Mesendoderm (in vitro differentiated cells): Measurements from ENCODE around the gene SWAP70.

Source experiments
- DNase-seq: peaks from one replicate; pipeline ENCODE4 v3.0.0; 2013
- H2AK5ac ChIP-seq: 2 replicates; pipeline ENCODE4 v1.6.1; 2013; ENCODE audit warnings: low read length, inconsistent platforms
- H2BK120ac ChIP-seq: 2 replicates; pipeline ENCODE4 v1.6.1; 2013; ENCODE audit warnings: low read depth, mild to moderate bottlenecking, low read length, moderate library complexity, mixed read lengths
- H2BK15ac ChIP-seq: replicated peaks from 2 replicates; pipeline ENCODE4 v1.6.1; 2013; ENCODE audit warnings: low read depth, mild to moderate bottlenecking, moderate library complexity
- H2BK5ac ChIP-seq: 2 replicates; pipeline ENCODE4 v1.6.1; 2013; ENCODE audit warnings: low read length, inconsistent platforms
- H3K18ac ChIP-seq: 2 replicates; pipeline ENCODE4 v1.6.1; 2013; ENCODE audit warnings: mild to moderate bottlenecking, low read length, mixed read lengths
- H3K23ac ChIP-seq: one replicate; pipeline ENCODE4 v1.6.1; 2013; ENCODE audit warnings: low read length
- H3K27ac ChIP-seq: 2 replicates; pipeline ENCODE4 v1.5.1; 2013; ENCODE audit warnings: low read depth, mild to moderate bottlenecking, inconsistent platforms, low read length, moderate library complexity
- H3K27me3 ChIP-seq: 2 replicates; pipeline ENCODE4 v1.6.1; 2013; ENCODE audit warnings: low read length, control low read depth, mild to moderate bottlenecking, inconsistent platforms; ENCODE audit not compliant: insufficient read depth, poor library complexity
- H3K36me3 ChIP-seq: 2 replicates; pipeline ENCODE4 v1.6.1; 2013; ENCODE audit warnings: low read length, inconsistent platforms; ENCODE audit not compliant: control insufficient read depth, insufficient read depth
- H3K4ac ChIP-seq: one replicate; pipeline ENCODE4 v1.6.1; 2013; ENCODE audit warnings: low read depth, mild to moderate bottlenecking, low read length, moderate library complexity
- H3K4me1 ChIP-seq: 2 replicates; pipeline ENCODE4 v1.6.1; 2013; ENCODE audit warnings: low read depth, low read length, inconsistent platforms; ENCODE audit not compliant: control insufficient read depth
- H3K4me2 ChIP-seq: 2 replicates; pipeline ENCODE4 v1.6.1; 2013; ENCODE audit warnings: low read length
- H3K4me3 ChIP-seq: 2 replicates; pipeline ENCODE4 v1.5.1; 2013; ENCODE audit warnings: mild to moderate bottlenecking, low read length
- H3K56ac ChIP-seq: one replicate; pipeline ENCODE4 v1.6.1; 2013; ENCODE audit warnings: low read length
- H3K79me1 ChIP-seq: 2 replicates; pipeline ENCODE4 v1.6.1; 2013; ENCODE audit warnings: low read length, inconsistent platforms
- H3K79me2 ChIP-seq: 2 replicates; pipeline ENCODE4 v1.6.1; 2013; ENCODE audit warnings: mild to moderate bottlenecking, low read length; ENCODE audit not compliant: control insufficient read depth, insufficient read depth
- H3K9ac ChIP-seq: 2 replicates; pipeline ENCODE4 v1.6.1; 2013; ENCODE audit warnings: low read length, inconsistent platforms
- H4K5ac ChIP-seq: one replicate; pipeline ENCODE4 v1.6.1; 2013; ENCODE audit warnings: low read length
- H4K8ac ChIP-seq: one replicate; pipeline ENCODE4 v1.6.1; 2013; ENCODE audit warnings: low read depth, mild to moderate bottlenecking, control low read depth, low read length, moderate library complexity
- WGBS: extraction: QIAGEN DNeasy Blood & Tissue Kit; methylation state at CpG from one replicate; pipeline ENCODE4 v1.1.7; 2013; ENCODE audit warnings: low lambda C conversion rate, missing lambda C conversion rate; ENCODE audit not compliant: insufficient coverage; ENCODE audit errors: extremely low coverage; 5-methylcytosine and 5-hydroxymethylcytosine counted together

SWAP70 gene

DNA sequence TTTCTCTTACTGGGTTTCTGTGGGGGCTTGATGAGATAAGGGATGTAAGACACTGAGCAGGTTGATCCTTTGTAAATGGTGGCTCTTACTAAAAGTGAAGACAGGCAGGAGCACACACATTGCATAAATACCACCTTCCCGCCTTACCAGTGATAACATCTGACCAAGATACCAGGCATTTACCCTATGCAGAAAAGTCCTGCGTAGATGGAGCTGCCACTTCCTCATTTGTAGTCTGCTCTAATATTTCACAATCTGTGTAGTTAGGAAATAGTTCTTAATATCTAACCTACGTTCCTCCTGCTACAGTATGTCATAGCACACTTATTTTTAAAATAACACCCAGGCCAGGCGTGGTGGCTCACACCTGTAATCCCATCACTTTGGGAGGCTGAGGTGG is 23.9 kb upstream of the SWAP70 start:
- DNase-seq = no peak
- Histone ChIP-seq H2BK5ac (no peak overlapping the region), H2AK5ac (no peak overlapping the region), H3K56ac (no peak overlapping the region), H2BK15ac (no peak overlapping the region), H3K79me1 (no peaks in the 10 kb centered on the region), H3K79me2 (no peaks in the 10 kb centered on the region), H3K4ac (no peak overlapping the region), H3K27me3 (no peaks in the 10 kb centered on the region), H3K36me3 (no peaks in the 10 kb centered on the region), H3K4me3 (no peak overlapping the region), H3K23ac (no peak overlapping the region), H2BK120ac (no peak overlapping the region), H3K4me1 (no peaks in the 10 kb centered on the region), H4K5ac (no peak overlapping the region), H3K27ac (no peak overlapping the region), H3K18ac (no peak overlapping the region), H3K9ac (no peak overlapping the region), H3K4me2 (no peak overlapping the region), H4K8ac (no peak overlapping the region)
- no CpG with 5 or more reads among the region's 4 CpGs for WGBS

DNA sequence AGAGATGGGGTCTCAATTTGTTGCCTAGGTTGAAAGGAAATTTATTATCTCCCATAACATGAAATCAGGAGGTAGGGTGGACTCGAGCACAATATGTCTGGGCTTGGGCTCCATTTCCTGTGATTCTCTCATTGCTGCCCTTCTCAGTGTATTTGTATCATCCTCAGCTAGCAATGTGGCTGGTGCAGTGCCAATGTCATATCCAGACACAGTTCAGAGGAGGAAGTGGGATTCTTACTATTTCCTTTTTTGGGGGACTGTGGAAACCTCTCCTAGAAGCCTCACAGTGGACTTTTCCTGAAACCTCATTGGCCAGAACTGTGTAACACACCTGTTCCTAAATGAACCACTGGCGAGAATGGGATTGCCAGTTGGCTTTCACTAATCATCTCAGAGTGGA is 21.0 kb upstream of the SWAP70 start:
- H3K9ac ChIP-seq = no peak overlapping the region
- no peak for DNase-seq
- H3K23ac ChIP-seq = no peak overlapping the region
- no peaks in the 10 kb centered on the region for H3K79me2 ChIP-seq
- H3K36me3 ChIP-seq = no peaks in the 10 kb centered on the region
- H3K27me3 ChIP-seq = no peaks in the 10 kb centered on the region
- H2BK15ac ChIP-seq = no peak overlapping the region
- no peak overlapping the region for H2BK120ac ChIP-seq
- H2BK5ac ChIP-seq = no peak overlapping the region
- H3K27ac ChIP-seq = no peak overlapping the region
- no peak overlapping the region for H3K18ac ChIP-seq
- H4K8ac ChIP-seq = no peak overlapping the region
- WGBS = no CpG with 5 or more reads among the region's 2 CpGs
- no peak overlapping the region for H2AK5ac ChIP-seq
- no peaks in the 10 kb centered on the region for H3K79me1 ChIP-seq
- H3K56ac ChIP-seq = no peak overlapping the region
- H3K4me3 ChIP-seq = no peak overlapping the region
- no peak overlapping the region for H3K4me2 ChIP-seq
- H3K4me1 ChIP-seq = no peaks in the 10 kb centered on the region
- no peak overlapping the region for H3K4ac ChIP-seq
- H4K5ac ChIP-seq = no peak overlapping the region

DNA sequence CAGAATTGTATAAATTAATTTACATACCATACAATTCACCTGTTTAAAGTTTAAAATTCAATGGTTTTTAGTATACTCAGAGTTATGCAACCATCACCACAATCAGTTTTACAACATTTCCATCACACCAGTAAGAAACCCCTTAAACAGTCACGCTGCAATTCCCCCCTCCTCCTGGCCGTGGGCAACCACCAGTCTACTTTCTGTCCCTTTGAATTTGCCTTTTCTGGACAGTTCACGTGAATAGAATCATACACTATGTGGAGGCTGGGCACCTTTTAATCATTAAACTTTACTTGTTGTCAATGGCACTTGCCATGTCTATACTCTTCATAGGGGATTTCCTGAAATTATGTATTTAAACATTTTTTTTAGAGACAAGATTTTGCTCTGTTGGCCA is 20.1 kb upstream of the SWAP70 start:
- no CpG with 5 or more reads among the region's 3 CpGs for WGBS
- no peak overlapping the region for H3K4me3 ChIP-seq

DNA sequence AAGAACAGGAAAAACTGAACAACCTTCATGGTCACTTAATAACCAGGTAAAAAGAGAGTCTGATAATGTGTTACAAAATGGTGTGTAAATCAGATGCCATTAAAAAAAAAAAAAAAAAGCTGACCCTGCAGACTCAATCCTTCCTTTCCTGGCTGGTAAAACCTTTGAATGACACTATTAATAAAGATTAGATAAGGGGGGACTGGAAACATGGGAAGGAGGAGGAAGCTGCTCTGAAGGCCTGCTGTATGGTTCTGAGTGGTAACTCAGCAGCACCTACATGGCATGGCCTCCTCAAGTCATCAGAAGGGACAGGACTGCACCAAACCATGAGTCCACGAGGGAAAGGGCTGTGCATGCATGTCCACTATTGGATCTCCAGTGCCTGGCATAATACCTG is 18.0 kb upstream of the SWAP70 start:
- no peak overlapping the region for H4K8ac ChIP-seq
- H3K56ac ChIP-seq = no peak overlapping the region
- no peaks in the 10 kb centered on the region for H3K4me1 ChIP-seq
- H3K79me2 ChIP-seq = no peaks in the 10 kb centered on the region
- DNase-seq = no peak
- no peak overlapping the region for H3K4ac ChIP-seq
- H3K23ac ChIP-seq = no peak overlapping the region
- H3K27ac ChIP-seq = no peak overlapping the region
- H2BK120ac ChIP-seq = no peak overlapping the region
- H3K27me3 ChIP-seq = no peaks in the 10 kb centered on the region
- H3K18ac ChIP-seq = no peak overlapping the region
- no peak overlapping the region for H4K5ac ChIP-seq
- WGBS = no CpG with 5 or more reads among the region's 1 CpG
- H3K4me2 ChIP-seq = no peak overlapping the region
- no peaks in the 10 kb centered on the region for H3K79me1 ChIP-seq
- no peak overlapping the region for H2BK15ac ChIP-seq
- no peaks in the 10 kb centered on the region for H3K36me3 ChIP-seq
- no peak overlapping the region for H2AK5ac ChIP-seq
- no peak overlapping the region for H3K9ac ChIP-seq
- no peak overlapping the region for H2BK5ac ChIP-seq
- no peak overlapping the region for H3K4me3 ChIP-seq

More for the DNA sequence above, 20.1 kb upstream of the SWAP70 start:
- Histone ChIP-seq H2BK15ac (no peak overlapping the region), H3K79me2 (no peaks in the 10 kb centered on the region), H2BK120ac (no peak overlapping the region), H3K4me2 (no peak overlapping the region), H3K36me3 (no peaks in the 10 kb centered on the region), H3K79me1 (no peaks in the 10 kb centered on the region), H4K8ac (no peak overlapping the region), H3K4ac (no peak overlapping the region), H3K27ac (no peak overlapping the region), H3K4me1 (no peaks in the 10 kb centered on the region), H3K56ac (no peak overlapping the region), H3K27me3 (no peaks in the 10 kb centered on the region), H3K23ac (no peak overlapping the region), H2BK5ac (no peak overlapping the region), H4K5ac (no peak overlapping the region), H3K18ac (no peak overlapping the region), H3K9ac (no peak overlapping the region), H2AK5ac (no peak overlapping the region)
- no peak for DNase-seq

DNA sequence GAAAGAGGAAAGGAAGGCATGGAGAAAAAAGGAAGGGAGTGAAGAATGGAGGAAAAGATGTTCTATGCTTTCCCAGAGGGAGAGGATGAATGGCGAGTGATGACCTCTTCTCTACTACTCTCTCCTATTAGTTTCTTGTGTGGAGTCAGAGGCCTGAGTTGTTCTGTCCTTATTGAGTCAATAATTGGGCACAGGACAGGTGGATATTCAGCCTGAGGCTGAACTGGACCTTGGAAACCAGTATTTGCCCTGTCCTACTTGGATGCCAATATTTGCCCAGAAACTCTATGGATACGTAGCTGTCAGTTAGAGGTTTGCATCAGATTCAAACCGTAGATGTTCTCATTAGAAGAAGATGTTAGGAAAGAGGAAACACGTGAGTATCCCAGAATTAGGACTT is 17.6 kb upstream of the SWAP70 start:
- no CpG with 5 or more reads among the region's 4 CpGs for WGBS
- Histone ChIP-seq H3K4ac (no peak overlapping the region), H3K27me3 (no peaks in the 10 kb centered on the region), H4K8ac (no peak overlapping the region), H2BK5ac (no peak overlapping the region), H2BK15ac (no peak overlapping the region), H3K18ac (no peak overlapping the region), H2AK5ac (no peak overlapping the region), H2BK120ac (no peak overlapping the region), H3K4me2 (no peak overlapping the region), H3K36me3 (no peaks in the 10 kb centered on the region), H4K5ac (no peak overlapping the region), H3K9ac (no peak overlapping the region), H3K79me2 (no peaks in the 10 kb centered on the region), H3K4me1 (no peaks in the 10 kb centered on the region), H3K4me3 (no peak overlapping the region), H3K27ac (no peak overlapping the region), H3K23ac (no peak overlapping the region), H3K56ac (no peak overlapping the region), H3K79me1 (no peaks in the 10 kb centered on the region)
- DNase-seq = no peak

DNA sequence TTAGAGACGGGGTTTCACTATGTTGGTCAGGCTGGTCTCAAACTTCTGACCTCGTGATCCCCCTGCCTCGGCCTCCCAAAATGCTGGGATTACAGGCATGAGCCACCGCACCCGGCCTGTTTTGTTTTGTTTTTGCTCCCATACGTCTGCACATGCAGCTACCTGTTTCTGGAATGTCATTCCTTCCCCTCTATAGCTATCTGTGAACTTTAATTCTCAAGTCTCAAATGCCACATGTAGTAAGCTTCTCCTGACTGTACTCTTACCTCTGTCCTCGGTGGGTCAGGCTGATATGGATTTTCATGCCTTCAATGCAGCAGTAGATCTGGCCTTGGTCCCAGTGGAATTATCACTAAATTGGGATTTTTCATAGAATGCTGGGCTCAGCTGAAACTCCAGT is 12.4 kb upstream of the SWAP70 start:
- Histone ChIP-seq H4K8ac (no peak overlapping the region), H3K4ac (no peak overlapping the region), H3K9ac (no peak overlapping the region), H3K27me3 (no peaks in the 10 kb centered on the region), H3K23ac (no peak overlapping the region), H3K4me3 (no peak overlapping the region), H3K27ac (no peak overlapping the region), H2BK5ac (no peak overlapping the region), H3K4me1 (no peaks in the 10 kb centered on the region), H3K79me2 (no peaks in the 10 kb centered on the region), H3K36me3 (no peaks in the 10 kb centered on the region), H3K79me1 (no peaks in the 10 kb centered on the region), H2BK120ac (no peak overlapping the region), H3K56ac (no peak overlapping the region), H3K4me2 (no peak overlapping the region), H3K18ac (no peak overlapping the region), H2BK15ac (no peak overlapping the region), H4K5ac (no peak overlapping the region), H2AK5ac (no peak overlapping the region)
- no peak for DNase-seq
- WGBS = no CpG with 5 or more reads among the region's 7 CpGs
